ENCODE measurements around the gene UGT1A10. TPM values are rescaled to one million over a fixed set of nuclear protein-coding genes. Genes with fewer than 3 reads are reported as not detected.
"Not testable (repeated sequence)": the region's sequence is repeated elsewhere in the genome, so short reads cannot be mapped to it uniquely, and the experiment has no call there.

Gene UGT1A10
- total RNA-seq, 1 experiment from 2014 or later: not detected

- no peak for DNase-seq (ENCODE audit: low read depth)
Measured at GRCh38 chr2:233655043-233655442, 18.8 kb downstream of the UGT1A10 start.

GRCh38 chr2:233655943-233656342 is 19.7 kb downstream of the UGT1A10 start:
- DNase-seq (ENCODE audit: low read depth): not testable (repeated sequence)

- no peak for DNase-seq (ENCODE audit: low read depth)
Measured at GRCh38 chr2:233656443-233656842, 20.2 kb downstream of the UGT1A10 start.

GRCh38 chr2:233658610-233659009 is 22.4 kb downstream of the UGT1A10 start:
- DNase-seq (ENCODE audit: low read depth): no peak

GRCh38 chr2:233663911-233664310 is 27.7 kb downstream of the UGT1A10 start:
- DNase-seq (ENCODE audit: low read depth): no peak

GRCh38 chr2:233668605-233669260 is 32.5 kb downstream of the UGT1A10 start:
- no peak for DNase-seq (ENCODE audit: low read depth)

GRCh38 chr2:233671290-233672161 is 35.3 kb downstream of the UGT1A10 start, which contains the start of gene UGT1A9:
TSS of gene UGT1A9 (plus strand) at chr2:233671898. CDS start at chr2:233671935, 37 bp downstream.
- no peak for DNase-seq (ENCODE audit: low read depth)

- no peak for DNase-seq (ENCODE audit: low read depth)
Measured at GRCh38 chr2:233672886-233673285, 36.6 kb downstream of the UGT1A10 start.

- no peak for DNase-seq (ENCODE audit: low read depth)
Measured at GRCh38 chr2:233673896-233674295, 37.6 kb downstream of the UGT1A10 start.

GRCh38 chr2:233674314-233674713 is 38.1 kb downstream of the UGT1A10 start:
- DNase-seq (ENCODE audit: low read depth): no peak

GRCh38 chr2:233674995-233675394 is 38.7 kb downstream of the UGT1A10 start:
- no peak for DNase-seq (ENCODE audit: low read depth)

GRCh38 chr2:233676046-233676445 is 39.8 kb downstream of the UGT1A10 start:
- DNase-seq (ENCODE audit: low read depth): peak; percentile 55

- no peak for DNase-seq (ENCODE audit: low read depth)
Measured at GRCh38 chr2:233679196-233679595, 42.9 kb downstream of the UGT1A10 start.

GRCh38 chr2:233680361-233681045 is 44.3 kb downstream of the UGT1A10 start:
- DNase-seq (ENCODE audit: low read depth): no peak

GRCh38 chr2:233681521-233682099 is 45.4 kb downstream of the UGT1A10 start, which contains the start of gene UGT1A7:
TSS of gene UGT1A7 (plus strand) at chr2:233681901. CDS start at chr2:233681938, 37 bp downstream.
- DNase-seq (ENCODE audit: low read depth): no peak

GRCh38 chr2:233684640-233685039 is 48.4 kb downstream of the UGT1A10 start:
- DNase-seq (ENCODE audit: low read depth): no peak

- DNase-seq (ENCODE audit: low read depth): no peak
Measured at GRCh38 chr2:233686928-233687327, 50.7 kb downstream of the UGT1A10 start.

- no peak for DNase-seq (ENCODE audit: low read depth)
Measured at GRCh38 chr2:233688341-233688740, 52.1 kb downstream of the UGT1A10 start.

- no peak for DNase-seq (ENCODE audit: low read depth)
Measured at GRCh38 chr2:233689031-233689430, 52.8 kb downstream of the UGT1A10 start.

GRCh38 chr2:233689501-233689900 is 53.3 kb downstream of the UGT1A10 start:
- no peak for DNase-seq (ENCODE audit: low read depth)

GRCh38 chr2:233690444-233690843 is 54.2 kb downstream of the UGT1A10 start:
- DNase-seq (ENCODE audit: low read depth): no peak

Data from HT1080 (cell line).